NCI-H1105 (cell line): Measurements from ENCODE around the gene TMEM125.

Source experiments
- DNase-seq: peaks from one replicate; lab custom pipeline; 2025; lab: John Stamatoyannopoulos, UW

Gene TMEM125

DNA sequence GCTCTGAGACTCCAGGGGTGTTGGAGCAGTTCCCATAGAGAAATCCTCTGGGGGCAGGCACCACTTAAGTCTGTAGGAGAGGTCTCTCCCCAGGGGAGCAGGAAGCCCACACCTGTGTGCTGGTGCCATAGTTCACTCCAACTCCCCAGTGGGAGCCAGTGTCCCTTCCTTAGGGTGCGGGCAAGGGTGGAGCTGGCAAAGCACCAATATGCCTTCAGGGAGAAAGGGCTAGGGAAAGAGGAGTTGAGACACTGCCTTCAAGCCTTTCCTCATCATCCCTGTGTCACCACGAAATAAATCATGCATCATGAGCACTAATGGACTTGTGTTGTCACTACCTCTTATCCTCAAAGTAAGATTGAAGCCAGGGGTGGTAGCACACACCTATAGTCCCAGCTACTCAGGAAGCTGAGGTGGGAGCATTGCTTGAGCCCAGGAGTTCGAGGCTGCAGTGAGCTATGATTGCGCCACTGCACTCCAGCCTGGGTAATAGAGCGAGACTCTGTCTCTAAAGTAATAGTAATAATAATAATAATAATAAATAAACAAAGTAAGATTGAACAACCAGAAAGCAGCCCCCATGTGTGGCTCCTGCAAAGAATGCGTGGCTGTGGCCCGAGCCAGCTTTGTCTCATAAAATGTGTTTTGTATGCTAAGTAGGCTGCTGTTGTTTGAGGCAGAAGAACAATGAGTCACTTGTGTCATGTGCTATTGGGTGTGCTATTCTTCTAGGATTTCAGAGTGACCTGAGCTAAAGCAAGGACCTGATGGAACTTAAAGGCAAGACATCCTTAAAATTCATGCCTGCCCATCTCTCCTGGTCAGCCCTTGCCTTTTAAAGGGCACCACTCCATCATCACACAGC lies 24.3 kb downstream of the TMEM125 start:
- no peak for DNase-seq

DNA sequence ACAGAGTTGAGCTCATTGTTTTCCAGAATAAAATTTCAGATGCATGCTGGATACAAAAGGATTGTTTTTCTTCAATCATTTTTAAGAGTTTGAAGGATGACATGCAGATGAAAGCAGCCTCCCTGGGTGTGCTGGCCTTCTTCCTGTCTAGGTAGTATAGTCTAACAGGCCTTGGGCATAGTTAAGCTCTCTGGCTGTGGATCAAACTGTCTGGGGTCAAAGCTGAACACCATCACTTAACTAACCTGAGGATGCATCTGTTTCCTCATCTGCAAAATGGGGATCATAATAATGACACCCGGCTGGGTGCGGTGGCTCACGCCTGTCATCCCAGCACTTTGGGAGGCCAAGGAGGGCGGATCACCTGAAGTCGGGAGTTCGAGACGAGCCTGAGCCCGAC lies 25.0 kb downstream of the TMEM125 start:
- no peak for DNase-seq

DNA sequence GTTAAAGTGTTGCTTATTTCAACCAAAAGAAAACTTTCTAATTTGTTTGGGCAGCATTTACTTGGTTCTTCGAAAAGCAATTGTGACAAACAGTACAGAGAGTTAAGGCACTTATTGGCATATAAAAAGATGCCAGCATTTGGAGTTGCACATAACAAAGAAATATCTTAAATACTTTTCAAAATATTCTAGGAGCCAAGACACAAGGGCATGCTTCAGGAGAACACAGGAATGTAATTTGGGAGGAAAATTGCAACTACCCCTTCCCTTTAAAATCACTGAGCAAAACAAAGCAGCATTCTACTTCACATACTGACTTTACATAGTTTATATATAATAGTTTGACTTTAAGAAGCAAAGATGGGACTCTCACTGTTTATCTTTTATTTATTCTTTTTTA lies 26.4 kb downstream of the TMEM125 start:
- no peak for DNase-seq

DNA sequence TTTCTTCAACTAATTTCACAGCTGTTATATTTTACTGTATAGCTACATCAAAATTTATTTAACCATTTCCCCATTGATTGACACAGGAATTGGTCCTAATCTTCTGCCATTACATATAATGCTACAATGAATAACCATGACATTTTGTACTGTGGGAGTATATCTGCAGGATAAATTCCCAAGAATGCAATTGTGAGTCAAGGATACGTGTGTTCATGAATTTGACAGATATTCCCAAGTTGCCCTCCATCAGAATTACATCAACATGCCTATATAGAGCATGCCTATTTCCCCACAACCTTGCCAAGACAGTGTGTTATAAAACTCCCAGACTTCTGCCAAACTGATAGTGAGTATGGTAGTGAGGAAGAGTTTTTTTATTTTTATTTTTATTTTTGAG lies 28.3 kb downstream of the TMEM125 start:
- DNase-seq: no peak

DNA sequence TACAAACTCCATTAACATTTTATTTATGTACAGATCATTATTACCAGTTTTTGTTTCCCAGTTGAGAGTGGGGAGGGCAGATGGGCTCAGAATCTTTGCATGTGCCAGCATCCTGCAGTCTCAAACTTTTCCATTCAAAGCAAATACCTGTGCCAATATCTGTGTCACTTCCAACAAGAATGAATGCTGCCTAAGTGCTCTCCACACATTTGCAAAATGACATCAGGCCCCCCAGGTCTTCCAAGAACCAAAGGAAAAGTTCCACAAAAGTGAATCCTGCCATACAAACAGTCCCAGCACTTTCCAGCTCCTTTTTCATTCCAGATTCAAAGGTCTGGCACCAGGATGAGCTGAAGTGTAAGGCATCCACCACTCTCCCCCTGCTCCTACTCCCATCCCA lies 29.3 kb downstream of the TMEM125 start:
- no peak for DNase-seq

DNA sequence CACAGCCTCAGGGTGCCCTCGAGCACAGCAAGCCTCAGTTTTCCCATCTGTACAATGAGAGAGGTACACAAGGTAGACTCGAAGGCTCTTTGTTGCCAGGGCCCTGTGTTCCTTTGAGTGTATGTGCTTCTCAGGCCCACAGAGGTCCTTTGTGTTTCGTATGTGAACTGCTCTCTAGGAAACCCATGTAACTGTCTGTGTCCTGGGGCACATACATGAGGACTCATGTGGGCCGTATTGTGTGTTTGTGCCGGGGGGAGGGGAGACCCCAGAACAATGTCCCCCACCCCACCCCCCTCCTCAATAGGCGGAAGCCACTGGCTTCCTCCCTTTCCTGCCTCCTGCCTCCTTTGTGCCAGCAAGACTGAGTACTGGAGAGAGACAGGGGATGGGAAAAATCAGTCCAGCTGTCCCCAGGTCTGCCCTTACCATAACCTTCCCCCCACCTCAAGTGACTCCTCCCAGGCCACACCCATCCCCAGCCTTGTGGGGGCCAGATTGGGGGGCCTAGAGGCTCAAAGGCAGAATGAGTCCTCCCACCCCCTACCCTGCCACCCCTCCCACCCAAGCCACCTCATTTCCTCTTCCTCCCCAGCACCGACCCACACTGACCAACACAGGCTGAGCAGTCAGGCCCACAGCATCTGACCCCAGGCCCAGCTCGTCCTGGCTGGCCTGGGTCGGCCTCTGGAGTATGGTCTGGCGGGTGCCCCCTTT lies 30.8 kb downstream of the TMEM125 start, which contains the start of gene TIE1:
Gene TIE1, plus strand, starts transcription at position 605 of the 717 bp plus-strand sequence. Its CDS starts 90 bp downstream, at position 695.
- DNase-seq: no peak

DNA sequence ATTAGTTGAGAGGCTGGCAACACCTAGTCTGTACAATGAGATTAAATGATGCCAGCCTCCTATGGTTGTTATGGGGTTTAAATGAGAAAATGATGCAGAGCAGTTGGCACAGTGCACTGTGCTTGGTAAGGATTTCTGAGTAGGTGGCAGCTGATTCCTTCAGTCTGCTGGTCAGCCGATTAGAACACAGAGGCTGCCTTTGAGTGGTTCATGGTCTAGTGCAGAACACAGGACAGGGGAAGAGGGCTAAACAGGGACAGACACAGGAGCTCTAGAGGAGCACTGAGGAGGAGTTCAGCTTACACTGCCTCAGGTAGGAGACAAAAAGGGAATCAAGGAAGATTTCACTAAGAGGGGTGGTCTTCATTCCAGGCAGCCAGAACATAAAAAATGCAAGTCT lies 32.4 kb downstream of the TMEM125 start:
- no peak for DNase-seq

DNA sequence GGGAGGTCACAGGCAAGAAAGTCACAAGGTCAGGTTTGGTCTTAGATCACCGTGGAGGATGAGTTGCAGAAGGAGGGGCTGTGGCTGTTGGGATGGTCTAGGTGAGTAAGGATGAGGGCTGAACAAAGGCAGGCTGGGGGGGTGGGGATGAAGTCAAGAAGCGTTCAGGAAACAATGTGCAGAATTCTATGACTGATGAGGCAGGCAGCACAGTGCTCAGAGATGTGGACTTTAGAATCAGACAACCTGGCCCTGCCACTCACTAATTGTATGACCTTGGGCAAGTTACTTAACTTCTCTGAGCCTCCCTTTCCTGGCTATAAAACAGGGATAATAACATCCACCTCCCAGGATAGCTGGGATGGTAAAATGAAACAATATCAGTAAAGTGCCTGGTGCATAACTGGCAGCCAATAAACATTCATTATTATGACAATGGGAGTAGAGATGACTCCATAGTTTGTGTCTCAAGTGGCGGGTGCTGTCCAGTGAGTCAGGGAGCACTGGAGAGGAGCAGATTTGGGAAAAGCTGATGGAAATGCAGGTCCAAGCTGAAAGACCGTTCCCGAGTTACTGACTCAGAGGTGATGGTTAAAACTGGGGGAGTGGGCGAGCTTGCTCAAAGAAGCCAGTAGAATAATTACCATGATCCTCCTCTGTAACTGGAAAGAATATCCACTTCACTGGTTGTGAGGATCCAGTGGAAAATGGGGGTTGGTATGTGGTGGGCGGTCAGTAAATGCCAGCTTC lies 33.1 kb downstream of the TMEM125 start:
- DNase-seq: no peak

DNA sequence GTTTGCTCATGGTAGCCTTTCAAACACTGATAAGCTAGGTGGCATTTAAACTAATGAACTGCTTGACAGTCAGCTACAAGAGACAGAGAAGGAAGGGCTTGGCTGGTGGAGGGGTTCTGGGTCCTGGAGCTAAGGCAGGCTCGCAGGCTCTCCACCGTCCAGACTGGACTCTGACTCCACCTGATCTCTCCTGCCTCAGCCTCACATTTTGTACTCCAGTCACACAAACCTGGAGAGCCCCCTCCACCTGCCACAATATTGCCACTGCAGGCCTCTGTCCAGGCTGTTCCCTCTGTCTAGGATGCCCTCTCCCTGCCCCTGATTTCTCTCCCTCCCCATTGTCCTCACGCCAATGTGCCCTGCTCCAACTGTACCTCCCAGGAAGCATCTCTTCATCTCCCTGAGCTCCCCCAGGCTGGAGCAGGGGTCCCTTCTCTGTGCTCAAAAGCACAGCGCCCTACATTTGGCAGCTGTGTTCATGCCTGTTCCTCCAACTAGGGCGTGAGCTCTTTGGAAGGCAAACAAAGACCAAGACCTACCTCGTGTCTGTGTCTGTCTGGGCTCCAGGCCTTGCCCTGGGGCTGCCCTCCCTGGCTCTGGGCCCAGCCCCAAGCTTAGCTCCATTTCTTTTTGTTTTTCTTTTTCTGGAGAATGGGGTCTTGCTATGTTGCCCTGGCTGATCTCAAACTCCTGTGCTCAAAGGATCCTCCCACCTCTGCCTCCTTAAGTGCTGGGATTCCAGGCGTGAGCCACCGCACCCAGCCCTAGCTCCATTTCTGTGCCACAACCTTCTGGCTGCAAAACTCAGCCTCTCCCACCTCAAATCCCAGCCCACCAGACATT lies 33.9 kb downstream of the TMEM125 start:
- no peak for DNase-seq

DNA sequence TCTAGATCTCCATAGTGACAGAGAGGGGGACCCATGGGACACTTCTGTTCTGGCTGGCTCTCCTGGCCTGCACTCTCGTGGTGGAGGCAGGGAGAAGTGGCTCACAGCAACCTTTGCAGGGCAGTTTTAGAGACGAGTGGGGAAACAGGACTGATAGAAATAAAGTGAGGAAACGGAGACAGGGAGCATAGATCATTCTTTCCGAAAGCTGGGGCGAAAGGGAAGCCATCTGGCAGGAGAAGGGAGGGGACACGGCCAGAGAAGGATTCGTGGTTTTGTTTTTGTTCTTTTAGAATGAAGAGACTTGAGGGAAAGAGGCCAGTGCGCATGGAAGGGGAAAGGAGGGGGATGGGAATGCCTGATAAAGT lies 34.5 kb downstream of the TMEM125 start:
- no peak for DNase-seq

DNA sequence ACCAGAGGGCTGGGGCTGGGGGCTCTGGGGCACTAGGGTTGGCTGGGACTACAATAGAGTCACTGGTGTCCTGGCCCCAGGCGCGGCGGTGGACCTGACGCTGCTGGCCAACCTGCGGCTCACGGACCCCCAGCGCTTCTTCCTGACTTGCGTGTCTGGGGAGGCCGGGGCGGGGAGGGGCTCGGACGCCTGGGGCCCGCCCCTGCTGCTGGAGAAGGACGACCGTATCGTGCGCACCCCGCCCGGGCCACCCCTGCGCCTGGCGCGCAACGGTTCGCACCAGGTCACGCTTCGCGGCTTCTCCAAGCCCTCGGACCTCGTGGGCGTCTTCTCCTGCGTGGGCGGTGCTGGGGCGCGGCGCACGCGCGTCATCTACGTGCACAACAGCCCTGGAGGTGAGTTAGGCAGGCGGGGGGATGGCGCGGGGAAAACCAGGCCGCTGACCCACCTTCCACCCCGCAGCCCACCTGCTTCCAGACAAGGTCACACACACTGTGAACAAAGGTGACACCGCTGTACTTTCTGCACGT lies 35.1 kb downstream of the TMEM125 start:
- no peak for DNase-seq

DNA sequence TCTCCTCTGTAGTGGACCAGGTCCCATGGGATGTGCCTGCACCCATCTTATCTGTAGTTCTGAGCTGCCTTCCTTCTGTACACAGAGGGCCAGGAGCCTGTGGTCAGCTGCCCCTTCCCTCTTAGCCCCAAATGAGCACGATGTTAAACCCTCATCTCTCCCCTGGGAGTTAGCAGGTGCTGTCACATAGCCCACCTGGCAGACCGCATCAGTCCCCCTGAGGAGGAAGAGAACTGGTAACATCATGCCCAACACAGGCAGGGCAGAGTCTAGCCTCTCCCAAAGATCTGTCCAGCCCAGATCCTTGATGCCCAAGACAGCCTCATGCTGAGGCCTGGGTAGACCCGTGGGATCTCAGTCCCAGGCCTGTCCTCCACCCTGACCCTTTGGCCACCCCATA lies 35.7 kb downstream of the TMEM125 start:
- DNase-seq: no peak

DNA sequence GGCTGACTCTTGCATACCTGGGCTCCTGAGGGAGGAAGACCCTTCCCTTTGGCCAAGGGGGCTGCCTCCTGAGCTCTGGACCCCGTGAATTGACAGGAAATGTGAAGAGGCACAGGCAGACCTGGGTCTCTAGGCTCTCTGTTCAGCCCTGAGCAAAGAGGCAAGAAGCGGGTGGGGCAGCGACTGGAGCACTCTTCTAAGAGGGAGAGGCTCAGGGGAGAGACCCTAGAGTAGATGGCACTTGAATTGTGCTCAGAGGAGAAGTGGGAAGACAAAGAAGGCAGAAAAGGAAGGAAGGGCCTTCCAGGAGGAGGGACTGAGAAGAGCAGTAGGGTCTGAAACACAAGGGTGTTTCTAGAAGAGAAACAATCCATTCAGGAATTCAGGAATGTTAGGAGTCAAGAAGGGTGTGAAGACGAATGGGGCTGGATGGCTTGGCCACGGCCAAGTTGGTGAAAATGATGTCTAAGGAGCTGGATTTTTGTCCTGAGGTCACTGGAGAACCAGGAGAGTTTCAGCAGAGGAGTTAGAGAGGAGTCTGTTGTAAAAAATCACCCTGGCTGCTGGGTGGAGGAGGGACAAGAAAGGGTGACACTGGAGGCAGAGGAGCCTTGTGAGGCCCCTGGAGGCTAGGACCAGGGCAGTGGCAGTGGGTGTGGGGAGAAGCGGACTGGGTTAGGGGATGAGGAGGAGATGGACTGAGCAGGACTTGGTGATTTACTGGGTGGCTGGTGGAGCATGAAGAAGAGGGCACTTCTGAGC lies 36.3 kb downstream of the TMEM125 start:
- no peak for DNase-seq

DNA sequence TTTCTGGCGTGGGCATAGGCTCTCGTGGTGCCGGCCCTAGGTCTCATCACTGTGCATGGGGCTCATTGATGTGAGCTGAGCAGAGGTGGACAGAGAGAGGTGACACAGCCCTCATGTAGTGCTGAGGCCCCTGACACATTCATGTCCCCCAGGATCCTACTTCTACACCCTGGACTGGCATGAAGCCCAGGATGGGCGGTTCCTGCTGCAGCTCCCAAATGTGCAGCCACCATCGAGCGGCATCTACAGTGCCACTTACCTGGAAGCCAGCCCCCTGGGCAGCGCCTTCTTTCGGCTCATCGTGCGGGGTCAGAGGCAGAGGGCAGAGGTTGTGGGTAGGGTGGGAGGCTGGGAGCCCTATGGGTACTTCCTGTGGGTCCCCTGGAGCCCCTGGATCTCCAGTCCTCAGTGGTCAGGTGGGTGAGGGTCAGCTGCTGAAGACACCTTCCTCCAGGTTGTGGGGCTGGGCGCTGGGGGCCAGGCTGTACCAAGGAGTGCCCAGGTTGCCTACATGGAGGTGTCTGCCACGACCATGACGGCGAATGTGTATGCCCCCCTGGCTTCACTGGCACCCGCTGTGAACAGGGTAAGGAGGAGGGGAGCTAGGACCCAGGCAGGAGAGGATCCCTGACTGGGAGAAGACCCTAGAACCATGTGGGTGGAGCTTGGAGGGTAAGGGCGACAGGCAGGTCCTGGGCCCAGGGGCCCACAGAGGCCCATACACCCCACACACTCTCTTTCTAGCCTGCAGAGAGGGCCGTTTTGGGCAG lies 37.1 kb downstream of the TMEM125 start:
- DNase-seq: no peak

DNA sequence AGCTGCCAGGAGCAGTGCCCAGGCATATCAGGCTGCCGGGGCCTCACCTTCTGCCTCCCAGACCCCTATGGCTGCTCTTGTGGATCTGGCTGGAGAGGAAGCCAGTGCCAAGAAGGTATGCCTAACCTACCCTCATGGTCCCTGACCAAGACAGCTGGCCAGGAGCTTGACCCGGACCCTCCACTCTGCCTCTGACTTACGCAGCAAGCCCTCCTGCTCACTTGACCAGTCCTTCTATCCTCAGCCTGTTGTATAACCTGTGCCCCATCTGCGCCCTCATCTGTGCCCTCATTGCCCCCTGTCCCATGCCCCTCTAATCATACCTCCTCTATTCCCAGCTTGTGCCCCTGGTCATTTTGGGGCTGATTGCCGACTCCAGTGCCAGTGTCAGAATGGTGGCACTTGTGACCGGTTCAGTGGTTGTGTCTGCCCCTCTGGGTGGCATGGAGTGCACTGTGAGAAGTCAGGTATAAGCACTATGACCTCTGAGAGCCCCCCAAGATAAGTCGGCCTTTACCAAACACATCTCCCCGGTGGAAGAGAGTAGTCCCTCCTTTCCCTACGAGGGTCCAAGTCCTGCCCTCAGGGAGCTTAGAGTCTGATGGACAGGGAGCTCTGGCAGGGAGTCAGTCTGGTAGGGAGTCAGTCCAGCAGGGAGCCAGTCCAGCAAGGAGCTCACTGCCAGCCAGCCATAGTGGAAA lies 37.8 kb downstream of the TMEM125 start:
- DNase-seq: no peak

DNA sequence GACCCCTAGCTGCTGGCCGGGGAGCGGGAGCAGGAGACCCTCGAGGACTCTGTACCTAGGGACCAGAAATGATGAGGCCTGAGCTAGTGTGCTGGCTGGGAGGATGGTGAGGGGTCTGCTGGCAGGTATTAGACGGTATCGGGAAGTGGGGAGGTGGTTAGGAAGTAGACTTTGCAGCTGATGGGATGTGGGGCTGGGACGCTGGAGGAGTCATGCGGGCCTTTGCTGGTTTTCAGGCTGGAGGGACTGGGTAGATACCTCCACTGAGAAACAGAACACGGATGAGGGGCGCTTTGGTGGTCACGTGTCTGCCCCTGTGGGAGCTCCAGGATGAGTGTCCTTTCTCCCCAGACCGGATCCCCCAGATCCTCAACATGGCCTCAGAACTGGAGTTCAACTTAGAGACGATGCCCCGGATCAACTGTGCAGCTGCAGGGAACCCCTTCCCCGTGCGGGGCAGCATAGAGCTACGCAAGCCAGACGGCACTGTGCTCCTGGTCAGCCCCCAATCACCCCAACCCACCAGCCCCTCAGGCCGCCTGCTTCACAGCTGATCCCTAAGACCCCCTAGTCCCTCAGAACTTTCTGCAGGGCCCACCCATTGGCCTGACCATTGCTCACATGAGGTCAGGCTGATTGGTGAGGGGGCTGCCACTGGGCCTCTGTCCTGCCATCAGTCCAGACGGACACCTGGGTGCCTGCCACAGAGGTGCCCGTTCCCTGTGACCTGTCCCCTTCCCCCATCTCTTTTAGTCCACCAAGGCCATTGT lies 39.0 kb downstream of the TMEM125 start:
- no peak for DNase-seq

DNA sequence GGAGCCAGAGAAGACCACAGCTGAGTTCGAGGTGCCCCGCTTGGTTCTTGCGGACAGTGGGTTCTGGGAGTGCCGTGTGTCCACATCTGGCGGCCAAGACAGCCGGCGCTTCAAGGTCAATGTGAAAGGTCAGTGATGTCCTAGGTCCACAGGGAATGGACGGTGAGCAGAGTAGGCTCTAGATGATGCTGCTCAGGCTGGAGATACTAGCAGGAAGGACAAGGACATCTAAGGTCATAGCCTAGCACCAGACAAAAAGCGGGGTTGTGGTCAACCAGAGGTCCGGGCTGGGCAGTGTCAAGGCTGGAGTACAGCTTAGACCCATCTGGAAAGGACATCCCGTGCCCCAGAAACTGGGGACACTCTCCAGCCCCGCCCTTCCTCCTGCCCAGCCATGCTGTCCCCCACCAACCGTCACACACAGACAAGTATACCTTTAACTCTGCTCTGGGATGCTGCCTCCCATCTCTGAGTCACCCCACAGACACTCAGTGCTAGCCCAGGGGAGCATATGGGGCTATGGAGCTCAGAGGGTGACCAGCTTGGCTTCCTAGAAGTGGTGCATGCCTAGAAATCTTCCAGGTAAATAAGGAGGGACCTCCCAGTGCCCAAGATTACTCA lies 39.7 kb downstream of the TMEM125 start:
- DNase-seq: no peak

DNA sequence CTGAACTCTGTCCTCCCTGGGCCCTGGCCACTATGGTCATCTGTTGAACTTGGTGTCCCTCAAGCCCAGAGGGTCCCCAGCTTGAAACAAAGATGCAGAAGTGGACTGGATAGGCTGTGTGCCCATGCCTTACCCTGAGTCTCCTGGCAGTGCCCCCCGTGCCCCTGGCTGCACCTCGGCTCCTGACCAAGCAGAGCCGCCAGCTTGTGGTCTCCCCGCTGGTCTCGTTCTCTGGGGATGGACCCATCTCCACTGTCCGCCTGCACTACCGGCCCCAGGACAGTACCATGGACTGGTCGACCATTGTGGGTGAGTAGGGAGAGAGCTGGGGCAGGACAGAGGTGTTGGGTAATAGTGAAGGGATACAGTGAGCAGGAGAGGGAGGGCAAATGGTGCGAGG lies 41.7 kb downstream of the TMEM125 start:
- no peak for DNase-seq
